Measurements from ENCODE around the gene CYSRT1.

GRCh38 chr9:137273095-137273490, 48.1 kb downstream of the CYSRT1 start:
- TF ChIP-seq EZH2 (IDR thresholded peaks at IDR 0.05) (no peak), CTCF (IDR thresholded peaks at IDR 0.05) (no peak)

Measured in neural progenitor cell (in vitro differentiated cells).